LNCAP (cell line): ENCODE data around the gene DLX5.

Experiments
- CTCF ChIP-seq: fragments of 450-650 bp; IDR thresholded peaks from 2 replicates; pipeline ENCODE4 v1.5.1; 2017; ENCODE audit warnings: mild to moderate bottlenecking

Gene DLX5

GRCh38 chr7:96993094-96993865 is 31.4 kb downstream of the DLX5 start:
- TF ChIP-seq CTCF = no peak

- TF ChIP-seq CTCF = no peak
Measured at GRCh38 chr7:96992192-96993005, 32.2 kb downstream of the DLX5 start.

GRCh38 chr7:96991546-96992191 is 33.0 kb downstream of the DLX5 start:
- TF ChIP-seq CTCF = no peak

GRCh38 chr7:96989859-96990317 is 34.7 kb downstream of the DLX5 start:
- no peak for TF ChIP-seq CTCF

GRCh38 chr7:96989241-96989858 is 35.3 kb downstream of the DLX5 start:
- TF ChIP-seq CTCF = no peak

GRCh38 chr7:96987719-96988118 is 36.9 kb downstream of the DLX5 start:
- TF ChIP-seq CTCF = no peak

GRCh38 chr7:96986901-96987300 is 37.7 kb downstream of the DLX5 start:
- no peak for TF ChIP-seq CTCF
